HG02943 (cell line): ENCODE measurements around the gene STK10.

Experiments
- ATAC-seq: cut with Tn5 transposase; IDR thresholded peaks from one replicate; pipeline ENCODE4 v1.9.1; 2021; ENCODE audit warnings: mild to moderate bottlenecking, low read depth, moderate library complexity; ENCODE audit not compliant: unreplicated experiment

Gene STK10

GRCh38 chr5:172093965-172094364 lies 94.1 kb downstream of the STK10 start:
- no peak for ATAC-seq

- no peak for ATAC-seq
Observed at GRCh38 chr5:172093559-172093958, 94.5 kb downstream of the STK10 start.

GRCh38 chr5:172091956-172092732 lies 95.9 kb downstream of the STK10 start:
- no peak for ATAC-seq

- no peak for ATAC-seq
Observed at GRCh38 chr5:172090976-172091547, 97.0 kb downstream of the STK10 start.

GRCh38 chr5:172089298-172090117 lies 98.5 kb downstream of the STK10 start:
- no peak for ATAC-seq

GRCh38 chr5:172088801-172089200 lies 99.2 kb downstream of the STK10 start:
- ATAC-seq, result no peak

- ATAC-seq, result no peak
Observed at GRCh38 chr5:172086194-172086975, 101.6 kb downstream of the STK10 start.

- ATAC-seq, result no peak
Observed at GRCh38 chr5:172085738-172086137, 102.3 kb downstream of the STK10 start.

GRCh38 chr5:172082180-172082579 lies 105.8 kb downstream of the STK10 start:
- ATAC-seq, result no peak

GRCh38 chr5:172079876-172080275 lies 108.1 kb downstream of the STK10 start:
- ATAC-seq, result no peak

- ATAC-seq, result no peak
Observed at GRCh38 chr5:172078726-172079345, 109.2 kb downstream of the STK10 start.

GRCh38 chr5:172077664-172078425 lies 110.2 kb downstream of the STK10 start:
- no peak for ATAC-seq

GRCh38 chr5:172076761-172077244 lies 111.2 kb downstream of the STK10 start:
- ATAC-seq, result no peak

GRCh38 chr5:172075656-172076055 lies 112.4 kb downstream of the STK10 start:
- no peak for ATAC-seq

GRCh38 chr5:172074896-172075295 lies 113.1 kb downstream of the STK10 start:
- ATAC-seq, result no peak

- ATAC-seq, result no peak
Observed at GRCh38 chr5:172071309-172071875, 116.6 kb downstream of the STK10 start.

- no peak for ATAC-seq
Observed at GRCh38 chr5:172065431-172066065, 122.5 kb downstream of the STK10 start.

GRCh38 chr5:172064766-172065165 lies 123.3 kb downstream of the STK10 start:
- ATAC-seq, result no peak
